A549 (cell line): ENCODE results near the gene OR4D2. TPM values are rescaled to one million over a fixed set of nuclear protein-coding genes. Genes with fewer than 3 reads are reported as not detected.

Source experiments
- ATAC-seq, 2 experiments: fragments of 200-7000 bp in 1 of 2; fragments of >200 bp in 1 of 2; cut with Nextera tagmentation in 1 of 2; cut with Tn5 transposase in 1 of 2; 3 replicates each; pipeline versions ENCODE4 v1.8.0 to v1.9.1; 2018 to 2020; ENCODE audit warnings: mild to moderate bottlenecking in 1 of 2, moderate library complexity in 1 of 2
- CTCF ChIA-PET: fragments of 300-600 bp; sonication (Branson Sonifier 250); formaldehyde crosslinking; extraction: SDS; loops from one replicate; lab custom pipeline; 2021; ENCODE audit warnings: antibody characterized with exemption, inconsistent platforms; lab: Yijun Ruan, JAX
- POLR2A ChIA-PET: fragments of 350-600 bp; formaldehyde crosslinking; extraction: SDS; loops from one replicate; lab custom pipeline; 2021; ENCODE audit warnings: antibody characterized with exemption, inconsistent platforms; lab: Yijun Ruan, JAX
- DNase-seq, 2 experiments: peaks; one replicate each; pipeline versions ENCODE4 v3.0.0 to v3.0.0-alpha.2; 2011 to 2016; ENCODE audit warnings: low read depth in 1 of 2, low spot score in 1 of 2
- FAIRE-seq: peaks from 2 replicates; lab custom pipeline; 2011; peaks lifted over from hg19 to GRCh38; lab: Jason Lieb, UNC
- H3K27ac ChIP-seq, 2 experiments: fragments of >200 bp; sonication (Bioruptor Twin); formaldehyde crosslinking; 3 replicates each; pipeline ENCODE4 v1.5.1; 2016 to 2017
- H3K4me1 ChIP-seq: fragments of >200 bp; sonication (Bioruptor Twin); formaldehyde crosslinking; 3 replicates; pipeline ENCODE4 v1.6.1; 2016
- H3K4me2 ChIP-seq: fragments of >200 bp; sonication (Bioruptor Twin); formaldehyde crosslinking; 3 replicates; pipeline ENCODE4 v1.6.1; 2016
- H3K4me3 ChIP-seq: fragments of >200 bp; sonication (Bioruptor Twin); formaldehyde crosslinking; 3 replicates; pipeline ENCODE4 v1.5.1; 2016
- H3K9me3 ChIP-seq: fragments of >200 bp; sonication (Bioruptor Twin); formaldehyde crosslinking; 3 replicates; pipeline ENCODE4 v1.6.1; 2016
- CBX2 ChIP-seq: fragments of 200-600 bp; sonication (generic); IDR thresholded peaks from 2 replicates; pipeline ENCODE4 v1.6.1; 2016; ENCODE audit warnings: low read depth, mild to moderate bottlenecking, borderline replicate concordance
- CBX8 ChIP-seq: fragments of 200-600 bp; sonication (generic); IDR thresholded peaks from 2 replicates; pipeline ENCODE4 v1.6.1; 2016
- CEBPB ChIP-seq, 2 experiments: fragments of >200 bp in 1 of 2; sonication (Bioruptor Twin) in 1 of 2; formaldehyde crosslinking in 1 of 2; IDR thresholded peaks; 2 replicates each; pipeline ENCODE4 v1.6.1; 2012 to 2016
- CHD2 ChIP-seq: fragments of 150-350 bp; IDR thresholded peaks from 2 replicates; pipeline ENCODE4 v1.6.1; 2014; ENCODE audit warnings: low read length; ENCODE audit not compliant: partially characterized antibody
- EHMT2 ChIP-seq: fragments of 200-600 bp; sonication (generic); IDR thresholded peaks from 2 replicates; pipeline ENCODE4 v1.6.1; 2016; ENCODE audit warnings: antibody characterized with exemption, low read depth, mild to moderate bottlenecking, moderate library complexity
- EP300 ChIP-seq, 2 experiments: fragments of >200 bp; sonication (Bioruptor Twin); formaldehyde crosslinking; IDR thresholded peaks; 2 replicates in 1 of 2; 3 replicates in 1 of 2; pipeline ENCODE4 v1.6.1; 2016 to 2017
- ESRRA ChIP-seq: fragments of 150-350 bp; IDR thresholded peaks from 2 replicates; pipeline ENCODE4 v1.6.1; 2014; ENCODE audit warnings: mild to moderate bottlenecking, low read length, borderline replicate concordance
- FOXS1 ChIP-seq: fragments of 250-450 bp; sonication (Bioruptor Pico); IDR thresholded peaks from 2 replicates; pipeline ENCODE4 v1.5.0; 2020; ENCODE audit warnings: mild to moderate bottlenecking, moderate library complexity
- GATA3 ChIP-seq: IDR thresholded peaks from 2 replicates; pipeline ENCODE4 v1.6.1; 2012; ENCODE audit warnings: borderline replicate concordance
- HDAC2 ChIP-seq: fragments of 200-600 bp; sonication (generic); IDR thresholded peaks from 2 replicates; pipeline ENCODE4 v1.6.1; 2016
- JUNB ChIP-seq: fragments of >200 bp; sonication (Bioruptor Twin); formaldehyde crosslinking; IDR thresholded peaks from 2 replicates; pipeline ENCODE4 v1.6.1; 2016
- KDM1A ChIP-seq: fragments of 200-600 bp; sonication (generic); IDR thresholded peaks from 2 replicates; pipeline ENCODE4 v1.6.1; 2016; ENCODE audit warnings: low read depth, mild to moderate bottlenecking
- MAZ ChIP-seq: fragments of 150-350 bp; IDR thresholded peaks from 2 replicates; pipeline ENCODE4 v1.6.1; 2014; ENCODE audit warnings: antibody characterized with exemption, low read depth, low read length, borderline replicate concordance
- MYC ChIP-seq: IDR thresholded peaks from 2 replicates; pipeline ENCODE4 v1.6.1; 2012; ENCODE audit warnings: mild to moderate bottlenecking, inconsistent platforms, low read length, improper control_type of control experiment, borderline replicate concordance
- NPAS2 ChIP-seq: fragments of 250-450 bp; sonication (Bioruptor Pico); IDR thresholded peaks from 2 replicates; pipeline ENCODE4 v1.8.0; 2022; ENCODE audit warnings: mild to moderate bottlenecking, moderate library complexity, borderline replicate concordance
- NR3C1 ChIP-seq: fragments of >200 bp; sonication (Bioruptor Twin); formaldehyde crosslinking; IDR thresholded peaks from 3 replicates; pipeline ENCODE4 v1.6.1; 2017
- PHF8 ChIP-seq: fragments of 200-600 bp; sonication (generic); IDR thresholded peaks from 2 replicates; pipeline ENCODE4 v1.6.1; 2016; ENCODE audit warnings: low read depth, mild to moderate bottlenecking, antibody characterized with exemption, moderate library complexity, borderline replicate concordance
- POLR2A ChIP-seq: IDR thresholded peaks from 2 replicates; pipeline ENCODE4 v1.6.1; 2012; ENCODE audit warnings: mild to moderate bottlenecking, low read length
- RARB ChIP-seq: fragments of 250-450 bp; sonication (Bioruptor Pico); IDR thresholded peaks from 2 replicates; pipeline ENCODE4 v1.8.0; 2021; ENCODE audit warnings: mild to moderate bottlenecking, moderate library complexity
- RCOR1 ChIP-seq: fragments of 150-350 bp; IDR thresholded peaks from 2 replicates; pipeline ENCODE4 v1.6.1; 2014; ENCODE audit warnings: antibody characterized with exemption, low read length, low read depth
- RFX5 ChIP-seq: fragments of 450-650 bp; IDR thresholded peaks from 2 replicates; pipeline ENCODE4 v1.7.1; 2014; ENCODE audit warnings: antibody characterized with exemption, mild to moderate bottlenecking, moderate library complexity
- SMC3 ChIP-seq: fragments of >200 bp; sonication (Bioruptor Twin); formaldehyde crosslinking; IDR thresholded peaks from 3 replicates; pipeline ENCODE4 v1.6.1; 2018; ENCODE audit warnings: inconsistent platforms
- TFCP2L1 ChIP-seq: fragments of 250-450 bp; sonication (Bioruptor Pico); IDR thresholded peaks from 2 replicates; pipeline ENCODE4 v1.5.0; 2021; ENCODE audit warnings: mild to moderate bottlenecking
- TP53 ChIP-seq: fragments of 250-450 bp; sonication (Bioruptor Pico); IDR thresholded peaks from 2 replicates; pipeline ENCODE4 v1.5.0; 2021; ENCODE audit warnings: mild to moderate bottlenecking, moderate library complexity
- ZFP36 ChIP-seq: fragments of 450-650 bp; IDR thresholded peaks from 2 replicates; pipeline ENCODE4 v1.6.1; 2014; ENCODE audit warnings: borderline replicate concordance; ENCODE audit not compliant: partially characterized antibody
- ZSCAN20 ChIP-seq: fragments of 250-450 bp; sonication (Bioruptor Pico); IDR thresholded peaks from 2 replicates; pipeline ENCODE4 v1.8.0; 2022; ENCODE audit warnings: mild to moderate bottlenecking, moderate library complexity
- WGBS: methylation state at CpG from one replicate; pipeline ENCODE4 v1.1.6; 2017; ENCODE audit errors: missing lambda C conversion rate; 5-methylcytosine and 5-hydroxymethylcytosine counted together
- polyA plus RNA-seq, 4 experiments: library from polyadenylated mRNA; depleted of rRNA in 3 of 4; stranded (reverse); fragments of >200 nt; fragmentation: RNase III in 1 of 4; extraction: RNeasy Plus Mini Kit Qiagen cat#74134 plus additional on column Dnase treatment in 1 of 4; gene quantifications; 2 replicates in 3 of 4; 3 replicates in 1 of 4; pipeline ENCODE4 v1.2.3, GENCODE V29; 2011 to 2017
- TF ChIP-seq, protein P1 (sequence below): fragments of >200 bp; sonication (Bioruptor Twin); formaldehyde crosslinking; IDR thresholded peaks from 2 replicates; pipeline ENCODE4 v1.6.1; 2016
- TF ChIP-seq, protein P2 (sequence below): fragments of >200 bp; sonication (Bioruptor Twin); formaldehyde crosslinking; IDR thresholded peaks from 3 replicates; pipeline ENCODE4 v1.6.1; 2016
- TF ChIP-seq, protein P3 (sequence below): IDR thresholded peaks from 2 replicates; pipeline ENCODE4 v1.6.1; 2012

Gene OR4D2
- polyA plus RNA-seq, 2 of the 4 experiments (the other 2 are of a cell fraction), result not detected

GRCh38 chr17:58148609-58149008 lies 18.2 kb upstream of the OR4D2 start (continued):
- TF ChIP-seq ESRRA (no peak), FOXS1 (CRISPR knock-in tag) (no peak), PHF8 (no peak), CEBPB (IDR thresholded peaks at IDR 0.05) (no peak)

DNA sequence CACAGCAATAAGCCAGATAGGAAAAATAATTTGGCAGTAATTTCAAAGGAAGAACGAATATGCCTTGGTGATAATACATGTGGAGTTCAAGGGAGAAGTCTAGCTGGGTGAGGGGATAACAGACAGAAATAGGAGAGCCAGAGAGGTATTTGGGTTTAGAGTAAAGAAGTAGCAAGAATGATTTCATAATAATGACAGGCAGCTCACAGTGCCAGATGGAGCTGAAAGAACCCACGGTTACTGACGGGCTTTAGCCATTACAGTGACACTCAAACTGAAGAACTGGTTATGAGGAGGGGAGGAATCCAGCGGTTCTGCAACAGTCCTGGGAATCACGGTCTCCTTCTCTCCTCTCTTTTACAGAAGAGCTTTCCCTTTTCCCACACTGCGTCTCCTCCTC lies 16.4 kb upstream of the OR4D2 start:
- 18% methylated on average over 6 of the region's 6 CpGs for WGBS
- ChIA-PET POLR2A (no interaction called here), CTCF (interaction anchor here (0.9 to 1.5 kb wide), 3 partner anchors 15 to 38 kb away, joined by 3 to 4 read pairs (median 3); no protein-coding TSS in a partner anchor)
- Histone ChIP-seq H3K4me2 (no peak overlapping the region), H3K4me3 (no peak overlapping the region), H3K4me1 (no peaks in the 10 kb centered on the region), H3K27ac (no peak overlapping the region), H3K9me3 (peaks cover 14% of the 10 kb centered on the region; the same call in 2 of the 3 replicates)
- ATAC-seq, result no peak
- FAIRE-seq, result no peak
- no peak for DNase-seq
- TF ChIP-seq RCOR1 (no peak), POLR2A (no peak), MYC (no peak), CBX8 (peak; percentile 72; the same call in 1 of the 2 replicates)
- TF ChIP-seq, protein P1, sequence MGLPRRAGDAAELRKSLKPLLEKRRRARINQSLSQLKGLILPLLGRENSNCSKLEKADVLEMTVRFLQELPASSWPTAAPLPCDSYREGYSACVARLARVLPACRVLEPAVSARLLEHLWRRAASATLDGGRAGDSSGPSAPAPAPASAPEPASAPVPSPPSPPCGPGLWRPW, result no peak
- TF ChIP-seq, all 56 proteins: peak for 1

- H3K4me2 ChIP-seq, result no peak overlapping the region
- no peaks in the 10 kb centered on the region for H3K4me1 ChIP-seq
- ChIA-PET CTCF (no interaction called here), POLR2A (no interaction called here)
- FAIRE-seq (peak; percentile 7), ATAC-seq (no peak), DNase-seq (no peak)
- H3K9me3 ChIP-seq, result no peaks in the 10 kb centered on the region
- H3K27ac ChIP-seq, result no peak overlapping the region
- no peak overlapping the region for H3K4me3 ChIP-seq
- 25% methylated on average over 2 of the region's 2 CpGs for WGBS
- TF ChIP-seq RARB (CRISPR knock-in tag) (no peak), ZFP36 (no peak), GATA3 (no peak), MAZ (no peak), EHMT2 (no peak), NPAS2 (no peak), ESRRA (no peak), CBX2 (no peak), RFX5 (no peak), PHF8 (no peak), CBX8 (no peak)
- TF ChIP-seq, protein P1, result no peak
- TF ChIP-seq, protein P2, sequence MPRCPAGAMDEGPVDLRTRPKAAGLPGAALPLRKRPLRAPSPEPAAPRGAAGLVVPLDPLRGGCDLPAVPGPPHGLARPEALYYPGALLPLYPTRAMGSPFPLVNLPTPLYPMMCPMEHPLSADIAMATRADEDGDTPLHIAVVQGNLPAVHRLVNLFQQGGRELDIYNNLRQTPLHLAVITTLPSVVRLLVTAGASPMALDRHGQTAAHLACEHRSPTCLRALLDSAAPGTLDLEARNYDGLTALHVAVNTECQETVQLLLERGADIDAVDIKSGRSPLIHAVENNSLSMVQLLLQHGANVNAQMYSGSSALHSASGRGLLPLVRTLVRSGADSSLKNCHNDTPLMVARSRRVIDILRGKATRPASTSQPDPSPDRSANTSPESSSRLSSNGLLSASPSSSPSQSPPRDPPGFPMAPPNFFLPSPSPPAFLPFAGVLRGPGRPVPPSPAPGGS, result no peak
- TF ChIP-seq, all 56 proteins: peak for 0
These were observed 13.7 kb upstream of the OR4D2 start for GRCh38 chr17:58153046-58153445.

- no peak overlapping the region for H3K4me2 ChIP-seq
- TF ChIP-seq EP300 (IDR thresholded peaks at IDR 0.05) (no peak), CHD2 (no peak), KDM1A (no peak), HDAC2 (no peak), NR3C1 (no peak), ZSCAN20 (CRISPR knock-in tag) (no peak), JUNB (no peak), TFCP2L1 (no peak), SMC3 (no peak), POLR2A (no peak), TP53 (CRISPR knock-in tag) (no peak)
- TF ChIP-seq, protein P3, sequence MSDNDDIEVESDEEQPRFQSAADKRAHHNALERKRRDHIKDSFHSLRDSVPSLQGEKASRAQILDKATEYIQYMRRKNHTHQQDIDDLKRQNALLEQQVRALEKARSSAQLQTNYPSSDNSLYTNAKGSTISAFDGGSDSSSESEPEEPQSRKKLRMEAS, result no peak
- TF ChIP-seq, all 56 proteins: peak for 0
- DNase-seq, result no peak
- ChIA-PET CTCF (no interaction called here), POLR2A (no interaction called here)
- Histone ChIP-seq H3K9me3 (no peaks in the 10 kb centered on the region), H3K4me3 (no peak overlapping the region), H3K27ac (no peak overlapping the region), H3K4me1 (no peaks in the 10 kb centered on the region)
- ATAC-seq, result no peak
- no peak for FAIRE-seq
These were observed 13.1 kb upstream of the OR4D2 start for GRCh38 chr17:58153671-58154070.
